ENCODE measurements around the gene RGL3. TPM values are rescaled to one million over a fixed set of nuclear protein-coding genes. Genes with fewer than 3 reads are reported as not detected.
A peak's percentile ranks its signal among the peaks of the same experiment; 100 is the strongest.

The RGL3 gene
- total and polyA plus RNA-seq, 9 of the 15 experiments (the other 6 are each of a cell fraction or from before 2014, with no cell fraction given), result 0.12 to 0.61 (median 0.32) TPM; not detected in 4

DNA sequence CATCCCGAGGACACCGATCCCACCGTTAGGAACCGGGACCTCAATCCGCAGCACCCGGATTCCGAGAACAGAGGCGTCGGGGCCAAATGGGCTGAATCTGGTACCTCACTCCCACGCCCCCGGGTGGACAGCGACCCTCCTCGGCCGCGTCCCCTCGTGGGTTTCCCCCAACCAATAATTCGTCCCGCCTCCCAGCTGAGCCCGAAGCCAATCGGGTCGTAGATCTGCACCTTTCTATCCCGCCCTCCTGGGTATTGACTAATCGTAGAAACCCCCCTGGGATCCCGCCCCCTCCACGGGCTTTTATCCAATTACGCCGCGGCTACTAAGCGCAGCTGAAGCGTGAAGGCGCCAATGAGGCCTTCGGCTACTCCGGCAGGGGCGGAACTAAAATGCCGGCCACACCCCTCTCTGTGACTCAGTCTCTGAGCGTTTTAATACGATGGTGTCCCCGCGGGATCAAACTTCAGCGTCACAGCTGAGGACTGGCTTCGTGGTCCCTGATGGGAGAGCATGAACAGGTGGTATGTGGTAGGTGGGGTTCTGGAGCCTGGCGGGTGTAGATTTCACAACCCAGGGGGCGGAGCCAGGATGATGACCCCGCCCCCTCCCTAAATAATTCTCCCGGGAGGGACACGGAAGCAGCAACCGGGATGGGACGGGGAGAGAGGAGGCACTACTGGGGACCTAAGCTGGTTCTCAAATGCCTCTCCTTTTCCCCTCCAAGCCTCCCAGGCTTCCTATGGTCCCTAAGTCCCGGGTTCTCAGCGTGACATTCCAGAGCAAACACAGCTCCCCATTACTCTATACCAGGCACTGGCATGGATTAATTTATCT, 72.8 kb downstream of the RGL3 start, which contains the start of the genes CCDC159 and TMEM205 (continued):
- TF ChIP-seq, protein P1, sequence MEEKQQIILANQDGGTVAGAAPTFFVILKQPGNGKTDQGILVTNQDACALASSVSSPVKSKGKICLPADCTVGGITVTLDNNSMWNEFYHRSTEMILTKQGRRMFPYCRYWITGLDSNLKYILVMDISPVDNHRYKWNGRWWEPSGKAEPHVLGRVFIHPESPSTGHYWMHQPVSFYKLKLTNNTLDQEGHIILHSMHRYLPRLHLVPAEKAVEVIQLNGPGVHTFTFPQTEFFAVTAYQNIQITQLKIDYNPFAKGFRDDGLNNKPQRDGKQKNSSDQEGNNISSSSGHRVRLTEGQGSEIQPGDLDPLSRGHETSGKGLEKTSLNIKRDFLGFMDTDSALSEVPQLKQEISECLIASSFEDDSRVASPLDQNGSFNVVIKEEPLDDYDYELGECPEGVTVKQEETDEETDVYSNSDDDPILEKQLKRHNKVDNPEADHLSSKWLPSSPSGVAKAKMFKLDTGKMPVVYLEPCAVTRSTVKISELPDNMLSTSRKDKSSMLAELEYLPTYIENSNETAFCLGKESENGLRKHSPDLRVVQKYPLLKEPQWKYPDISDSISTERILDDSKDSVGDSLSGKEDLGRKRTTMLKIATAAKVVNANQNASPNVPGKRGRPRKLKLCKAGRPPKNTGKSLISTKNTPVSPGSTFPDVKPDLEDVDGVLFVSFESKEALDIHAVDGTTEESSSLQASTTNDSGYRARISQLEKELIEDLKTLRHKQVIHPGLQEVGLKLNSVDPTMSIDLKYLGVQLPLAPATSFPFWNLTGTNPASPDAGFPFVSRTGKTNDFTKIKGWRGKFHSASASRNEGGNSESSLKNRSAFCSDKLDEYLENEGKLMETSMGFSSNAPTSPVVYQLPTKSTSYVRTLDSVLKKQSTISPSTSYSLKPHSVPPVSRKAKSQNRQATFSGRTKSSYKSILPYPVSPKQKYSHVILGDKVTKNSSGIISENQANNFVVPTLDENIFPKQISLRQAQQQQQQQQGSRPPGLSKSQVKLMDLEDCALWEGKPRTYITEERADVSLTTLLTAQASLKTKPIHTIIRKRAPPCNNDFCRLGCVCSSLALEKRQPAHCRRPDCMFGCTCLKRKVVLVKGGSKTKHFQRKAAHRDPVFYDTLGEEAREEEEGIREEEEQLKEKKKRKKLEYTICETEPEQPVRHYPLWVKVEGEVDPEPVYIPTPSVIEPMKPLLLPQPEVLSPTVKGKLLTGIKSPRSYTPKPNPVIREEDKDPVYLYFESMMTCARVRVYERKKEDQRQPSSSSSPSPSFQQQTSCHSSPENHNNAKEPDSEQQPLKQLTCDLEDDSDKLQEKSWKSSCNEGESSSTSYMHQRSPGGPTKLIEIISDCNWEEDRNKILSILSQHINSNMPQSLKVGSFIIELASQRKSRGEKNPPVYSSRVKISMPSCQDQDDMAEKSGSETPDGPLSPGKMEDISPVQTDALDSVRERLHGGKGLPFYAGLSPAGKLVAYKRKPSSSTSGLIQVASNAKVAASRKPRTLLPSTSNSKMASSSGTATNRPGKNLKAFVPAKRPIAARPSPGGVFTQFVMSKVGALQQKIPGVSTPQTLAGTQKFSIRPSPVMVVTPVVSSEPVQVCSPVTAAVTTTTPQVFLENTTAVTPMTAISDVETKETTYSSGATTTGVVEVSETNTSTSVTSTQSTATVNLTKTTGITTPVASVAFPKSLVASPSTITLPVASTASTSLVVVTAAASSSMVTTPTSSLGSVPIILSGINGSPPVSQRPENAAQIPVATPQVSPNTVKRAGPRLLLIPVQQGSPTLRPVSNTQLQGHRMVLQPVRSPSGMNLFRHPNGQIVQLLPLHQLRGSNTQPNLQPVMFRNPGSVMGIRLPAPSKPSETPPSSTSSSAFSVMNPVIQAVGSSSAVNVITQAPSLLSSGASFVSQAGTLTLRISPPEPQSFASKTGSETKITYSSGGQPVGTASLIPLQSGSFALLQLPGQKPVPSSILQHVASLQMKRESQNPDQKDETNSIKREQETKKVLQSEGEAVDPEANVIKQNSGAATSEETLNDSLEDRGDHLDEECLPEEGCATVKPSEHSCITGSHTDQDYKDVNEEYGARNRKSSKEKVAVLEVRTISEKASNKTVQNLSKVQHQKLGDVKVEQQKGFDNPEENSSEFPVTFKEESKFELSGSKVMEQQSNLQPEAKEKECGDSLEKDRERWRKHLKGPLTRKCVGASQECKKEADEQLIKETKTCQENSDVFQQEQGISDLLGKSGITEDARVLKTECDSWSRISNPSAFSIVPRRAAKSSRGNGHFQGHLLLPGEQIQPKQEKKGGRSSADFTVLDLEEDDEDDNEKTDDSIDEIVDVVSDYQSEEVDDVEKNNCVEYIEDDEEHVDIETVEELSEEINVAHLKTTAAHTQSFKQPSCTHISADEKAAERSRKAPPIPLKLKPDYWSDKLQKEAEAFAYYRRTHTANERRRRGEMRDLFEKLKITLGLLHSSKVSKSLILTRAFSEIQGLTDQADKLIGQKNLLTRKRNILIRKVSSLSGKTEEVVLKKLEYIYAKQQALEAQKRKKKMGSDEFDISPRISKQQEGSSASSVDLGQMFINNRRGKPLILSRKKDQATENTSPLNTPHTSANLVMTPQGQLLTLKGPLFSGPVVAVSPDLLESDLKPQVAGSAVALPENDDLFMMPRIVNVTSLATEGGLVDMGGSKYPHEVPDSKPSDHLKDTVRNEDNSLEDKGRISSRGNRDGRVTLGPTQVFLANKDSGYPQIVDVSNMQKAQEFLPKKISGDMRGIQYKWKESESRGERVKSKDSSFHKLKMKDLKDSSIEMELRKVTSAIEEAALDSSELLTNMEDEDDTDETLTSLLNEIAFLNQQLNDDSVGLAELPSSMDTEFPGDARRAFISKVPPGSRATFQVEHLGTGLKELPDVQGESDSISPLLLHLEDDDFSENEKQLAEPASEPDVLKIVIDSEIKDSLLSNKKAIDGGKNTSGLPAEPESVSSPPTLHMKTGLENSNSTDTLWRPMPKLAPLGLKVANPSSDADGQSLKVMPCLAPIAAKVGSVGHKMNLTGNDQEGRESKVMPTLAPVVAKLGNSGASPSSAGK (IDR thresholded peaks at IDR 0.05), result peak; percentile 70
- TF ChIP-seq, protein P2, sequence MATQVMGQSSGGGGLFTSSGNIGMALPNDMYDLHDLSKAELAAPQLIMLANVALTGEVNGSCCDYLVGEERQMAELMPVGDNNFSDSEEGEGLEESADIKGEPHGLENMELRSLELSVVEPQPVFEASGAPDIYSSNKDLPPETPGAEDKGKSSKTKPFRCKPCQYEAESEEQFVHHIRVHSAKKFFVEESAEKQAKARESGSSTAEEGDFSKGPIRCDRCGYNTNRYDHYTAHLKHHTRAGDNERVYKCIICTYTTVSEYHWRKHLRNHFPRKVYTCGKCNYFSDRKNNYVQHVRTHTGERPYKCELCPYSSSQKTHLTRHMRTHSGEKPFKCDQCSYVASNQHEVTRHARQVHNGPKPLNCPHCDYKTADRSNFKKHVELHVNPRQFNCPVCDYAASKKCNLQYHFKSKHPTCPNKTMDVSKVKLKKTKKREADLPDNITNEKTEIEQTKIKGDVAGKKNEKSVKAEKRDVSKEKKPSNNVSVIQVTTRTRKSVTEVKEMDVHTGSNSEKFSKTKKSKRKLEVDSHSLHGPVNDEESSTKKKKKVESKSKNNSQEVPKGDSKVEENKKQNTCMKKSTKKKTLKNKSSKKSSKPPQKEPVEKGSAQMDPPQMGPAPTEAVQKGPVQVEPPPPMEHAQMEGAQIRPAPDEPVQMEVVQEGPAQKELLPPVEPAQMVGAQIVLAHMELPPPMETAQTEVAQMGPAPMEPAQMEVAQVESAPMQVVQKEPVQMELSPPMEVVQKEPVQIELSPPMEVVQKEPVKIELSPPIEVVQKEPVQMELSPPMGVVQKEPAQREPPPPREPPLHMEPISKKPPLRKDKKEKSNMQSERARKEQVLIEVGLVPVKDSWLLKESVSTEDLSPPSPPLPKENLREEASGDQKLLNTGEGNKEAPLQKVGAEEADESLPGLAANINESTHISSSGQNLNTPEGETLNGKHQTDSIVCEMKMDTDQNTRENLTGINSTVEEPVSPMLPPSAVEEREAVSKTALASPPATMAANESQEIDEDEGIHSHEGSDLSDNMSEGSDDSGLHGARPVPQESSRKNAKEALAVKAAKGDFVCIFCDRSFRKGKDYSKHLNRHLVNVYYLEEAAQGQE (IDR thresholded peaks at IDR 0.05; ENCODE audit: borderline replicate concordance), result peak; percentile 38; the same call in 1 of the 2 replicates
- TF ChIP-seq, protein P2 (CRISPR knock-in tag; IDR thresholded peaks at IDR 0.05; ENCODE audit: low read depth), result no peak
- TF ChIP-seq CC2D1A (IDR thresholded peaks at IDR 0.05), result 0 out of 2 replicates have a peak, but pooled peaks have one; percentile 12
- 0 out of 2 replicates have a peak, but pooled peaks have one; percentile 47 for TF ChIP-seq TOE1 (IDR thresholded peaks at IDR 0.05; ENCODE audit: borderline replicate concordance)
- no peak for TF ChIP-seq TOE1 (CRISPR knock-in tag; IDR thresholded peaks at IDR 0.05; ENCODE audit: borderline replicate concordance, low read depth)
